OCI-LY7 (cell line): ENCODE measurements around the gene MAGEA3.

Source experiments
- EZH2phosphoT487 ChIP-seq: fragments of 200-600 bp; sonication (generic); IDR thresholded peaks from 2 replicates; pipeline ENCODE4 v1.6.1; 2018; ENCODE audit warnings: low read depth, borderline replicate concordance, mild to moderate bottlenecking, mixed run types, antibody characterized with exemption, low read length, moderate library complexity, mixed read lengths
- TF ChIP-seq, protein P1 (sequence below): fragments of 200-600 bp; sonication (generic); conservative IDR thresholded peaks from 2 replicates; pipeline ENCODE4 v1.5.1; 2014; ENCODE audit warnings: mild to moderate bottlenecking, antibody characterized with exemption, low read length, moderate library complexity, mixed read lengths

- TF ChIP-seq, protein P1, sequence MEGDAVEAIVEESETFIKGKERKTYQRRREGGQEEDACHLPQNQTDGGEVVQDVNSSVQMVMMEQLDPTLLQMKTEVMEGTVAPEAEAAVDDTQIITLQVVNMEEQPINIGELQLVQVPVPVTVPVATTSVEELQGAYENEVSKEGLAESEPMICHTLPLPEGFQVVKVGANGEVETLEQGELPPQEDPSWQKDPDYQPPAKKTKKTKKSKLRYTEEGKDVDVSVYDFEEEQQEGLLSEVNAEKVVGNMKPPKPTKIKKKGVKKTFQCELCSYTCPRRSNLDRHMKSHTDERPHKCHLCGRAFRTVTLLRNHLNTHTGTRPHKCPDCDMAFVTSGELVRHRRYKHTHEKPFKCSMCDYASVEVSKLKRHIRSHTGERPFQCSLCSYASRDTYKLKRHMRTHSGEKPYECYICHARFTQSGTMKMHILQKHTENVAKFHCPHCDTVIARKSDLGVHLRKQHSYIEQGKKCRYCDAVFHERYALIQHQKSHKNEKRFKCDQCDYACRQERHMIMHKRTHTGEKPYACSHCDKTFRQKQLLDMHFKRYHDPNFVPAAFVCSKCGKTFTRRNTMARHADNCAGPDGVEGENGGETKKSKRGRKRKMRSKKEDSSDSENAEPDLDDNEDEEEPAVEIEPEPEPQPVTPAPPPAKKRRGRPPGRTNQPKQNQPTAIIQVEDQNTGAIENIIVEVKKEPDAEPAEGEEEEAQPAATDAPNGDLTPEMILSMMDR: no peak
- TF ChIP-seq EZH2phosphoT487: no peak
Measured at GRCh38 chrX:152656087-152656486, 42.5 kb upstream of the MAGEA3 start.
